ENCODE measurements around the gene GNG2.

DNA sequence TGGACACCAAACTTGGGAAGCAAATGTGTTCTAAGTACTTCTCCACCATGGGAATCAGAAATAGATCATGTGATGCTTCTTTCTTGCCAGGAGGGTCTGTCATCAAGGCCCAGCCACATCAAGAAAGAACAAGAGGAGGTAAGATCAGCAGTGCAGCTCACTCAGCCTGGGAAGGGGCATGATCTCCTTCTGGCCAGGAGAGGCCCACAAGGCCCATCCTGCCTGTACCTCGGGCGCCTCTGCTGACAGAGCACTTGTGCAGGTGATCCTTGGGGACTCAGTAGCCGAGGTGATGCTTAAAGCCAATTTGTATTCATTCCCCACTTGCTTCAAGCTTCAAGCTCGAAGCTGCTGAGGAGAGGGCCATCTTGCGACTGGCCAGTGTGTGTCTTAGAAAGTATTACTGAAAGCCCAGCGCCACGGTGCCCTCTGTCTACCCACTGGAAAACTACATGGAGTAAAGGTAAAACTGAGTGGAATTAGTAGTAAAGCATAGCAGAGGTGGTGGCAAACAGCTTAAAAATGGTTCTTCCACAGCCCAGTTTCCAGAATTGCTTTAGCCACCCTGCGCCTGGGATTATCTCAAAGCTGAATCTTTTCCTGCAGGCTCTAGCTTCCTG, 155.1 kb downstream of the GNG2 start:
- TF ChIP-seq, protein P1, sequence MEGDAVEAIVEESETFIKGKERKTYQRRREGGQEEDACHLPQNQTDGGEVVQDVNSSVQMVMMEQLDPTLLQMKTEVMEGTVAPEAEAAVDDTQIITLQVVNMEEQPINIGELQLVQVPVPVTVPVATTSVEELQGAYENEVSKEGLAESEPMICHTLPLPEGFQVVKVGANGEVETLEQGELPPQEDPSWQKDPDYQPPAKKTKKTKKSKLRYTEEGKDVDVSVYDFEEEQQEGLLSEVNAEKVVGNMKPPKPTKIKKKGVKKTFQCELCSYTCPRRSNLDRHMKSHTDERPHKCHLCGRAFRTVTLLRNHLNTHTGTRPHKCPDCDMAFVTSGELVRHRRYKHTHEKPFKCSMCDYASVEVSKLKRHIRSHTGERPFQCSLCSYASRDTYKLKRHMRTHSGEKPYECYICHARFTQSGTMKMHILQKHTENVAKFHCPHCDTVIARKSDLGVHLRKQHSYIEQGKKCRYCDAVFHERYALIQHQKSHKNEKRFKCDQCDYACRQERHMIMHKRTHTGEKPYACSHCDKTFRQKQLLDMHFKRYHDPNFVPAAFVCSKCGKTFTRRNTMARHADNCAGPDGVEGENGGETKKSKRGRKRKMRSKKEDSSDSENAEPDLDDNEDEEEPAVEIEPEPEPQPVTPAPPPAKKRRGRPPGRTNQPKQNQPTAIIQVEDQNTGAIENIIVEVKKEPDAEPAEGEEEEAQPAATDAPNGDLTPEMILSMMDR (IDR thresholded peaks at IDR 0.05), result peak in 6 of 7 experiments; percentile 12 to 47 (median 44)
- TF ChIP-seq POLR2A (IDR thresholded peaks at IDR 0.05), result no peak

All from body of pancreas (tissue), 4 donors.